Hypothalamus (tissue), 51 donors: ENCODE data around the gene PRAMEF9.
"Not testable (repeated sequence)": the region's sequence is repeated elsewhere in the genome, so short reads cannot be mapped to it uniquely, and the experiment has no call there.

Source experiments
- DNase-seq, 51 donors: peaks; one replicate each; lab custom pipeline; 2025; lab: John Stamatoyannopoulos, UW

The PRAMEF9 gene

GRCh38 chr1:13171548-13171947 is at the start of gene PRAMEF9:
Gene PRAMEF9, plus strand, starts transcription at chr1:13171848. Its CDS starts 3,433 bp downstream, at chr1:13175281.
- not testable (repeated sequence) for DNase-seq

- DNase-seq, result not testable (repeated sequence)
Observed at GRCh38 chr1:13155909-13156308, 15.7 kb upstream of the PRAMEF9 start, which contains the start of gene PRAMEF26. Gene PRAMEF26, minus strand, starts transcription at chr1:13156009. Its CDS starts 2,914 bp downstream, at chr1:13153095.

GRCh38 chr1:13165531-13165930 is 6.1 kb upstream of the PRAMEF9 start, which contains the start of gene HNRNPCL4:
Gene HNRNPCL4, minus strand, starts transcription at chr1:13165631. Its CDS starts 164 bp downstream, at chr1:13165467.
- not testable (repeated sequence) for DNase-seq

- not testable (repeated sequence) for DNase-seq
Observed at GRCh38 chr1:13201309-13201708, 29.7 kb downstream of the PRAMEF9 start, which contains the start of gene PRAMEF13. Gene PRAMEF13, minus strand, starts transcription at chr1:13201409. Its CDS starts 1,820 bp downstream, at chr1:13199589.

DNA sequence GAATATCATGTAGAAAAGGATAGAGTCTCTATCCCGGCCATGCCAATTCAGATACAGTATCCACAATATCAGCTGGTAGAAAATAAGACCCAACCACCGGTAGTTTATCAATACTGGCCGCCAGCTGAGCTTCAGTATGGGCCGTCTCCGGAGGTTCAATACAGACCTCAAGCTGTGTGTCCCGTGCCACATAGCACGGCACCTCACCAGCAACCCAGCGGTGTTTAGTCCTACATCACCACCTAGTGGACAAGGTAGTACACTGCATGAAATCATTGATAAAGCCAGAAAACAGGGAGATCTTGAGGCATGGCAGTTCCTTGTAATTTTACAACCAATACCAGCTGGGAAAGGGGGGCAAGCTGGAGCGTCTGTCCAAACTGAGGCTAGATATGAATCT is 37.1 kb downstream of the PRAMEF9 start:
- not testable (repeated sequence) for DNase-seq

- not testable (repeated sequence) for DNase-seq
Observed at GRCh38 chr1:13216619-13217018, 45.0 kb downstream of the PRAMEF9 start.

- DNase-seq, result not testable (repeated sequence)
Observed at GRCh38 chr1:13219203-13219602, 47.6 kb downstream of the PRAMEF9 start.

GRCh38 chr1:13222788-13223187 is 51.1 kb downstream of the PRAMEF9 start:
- not testable (repeated sequence) for DNase-seq

DNA sequence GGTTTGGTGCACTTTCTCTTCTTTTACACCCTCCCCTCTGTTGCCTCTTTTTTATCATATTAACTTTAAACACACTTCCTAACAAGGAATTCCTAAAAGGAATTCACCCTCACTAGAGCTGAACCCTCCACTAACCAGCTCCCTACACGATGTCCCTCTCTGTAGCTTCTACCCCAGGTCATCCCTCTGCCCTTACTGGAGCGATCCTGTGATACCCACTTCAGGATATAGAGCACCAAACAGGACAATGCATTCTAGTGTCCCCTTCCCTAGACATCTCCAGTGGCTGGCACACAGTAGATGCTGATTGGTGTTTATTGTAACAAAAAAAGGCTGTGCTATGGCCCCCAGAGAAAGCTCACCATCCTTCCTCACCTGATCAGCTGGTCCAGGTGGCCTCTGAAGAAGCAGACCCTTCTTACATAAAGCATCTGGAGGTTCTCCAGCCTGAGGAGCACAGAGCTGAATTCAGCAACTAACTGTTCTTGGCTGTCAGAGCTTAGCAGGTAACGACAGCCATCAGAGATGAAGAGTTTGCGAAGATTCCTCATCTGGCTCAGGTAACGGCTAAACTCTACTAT is 52.9 kb downstream of the PRAMEF9 start:
- no peak for DNase-seq

- DNase-seq, result not testable (repeated sequence)
Observed at GRCh38 chr1:13225675-13226204, 54.1 kb downstream of the PRAMEF9 start, which contains the start of gene PRAMEF18. Gene PRAMEF18, minus strand, starts transcription at chr1:13226154. Its CDS starts 48 bp downstream, at chr1:13226106.

DNA sequence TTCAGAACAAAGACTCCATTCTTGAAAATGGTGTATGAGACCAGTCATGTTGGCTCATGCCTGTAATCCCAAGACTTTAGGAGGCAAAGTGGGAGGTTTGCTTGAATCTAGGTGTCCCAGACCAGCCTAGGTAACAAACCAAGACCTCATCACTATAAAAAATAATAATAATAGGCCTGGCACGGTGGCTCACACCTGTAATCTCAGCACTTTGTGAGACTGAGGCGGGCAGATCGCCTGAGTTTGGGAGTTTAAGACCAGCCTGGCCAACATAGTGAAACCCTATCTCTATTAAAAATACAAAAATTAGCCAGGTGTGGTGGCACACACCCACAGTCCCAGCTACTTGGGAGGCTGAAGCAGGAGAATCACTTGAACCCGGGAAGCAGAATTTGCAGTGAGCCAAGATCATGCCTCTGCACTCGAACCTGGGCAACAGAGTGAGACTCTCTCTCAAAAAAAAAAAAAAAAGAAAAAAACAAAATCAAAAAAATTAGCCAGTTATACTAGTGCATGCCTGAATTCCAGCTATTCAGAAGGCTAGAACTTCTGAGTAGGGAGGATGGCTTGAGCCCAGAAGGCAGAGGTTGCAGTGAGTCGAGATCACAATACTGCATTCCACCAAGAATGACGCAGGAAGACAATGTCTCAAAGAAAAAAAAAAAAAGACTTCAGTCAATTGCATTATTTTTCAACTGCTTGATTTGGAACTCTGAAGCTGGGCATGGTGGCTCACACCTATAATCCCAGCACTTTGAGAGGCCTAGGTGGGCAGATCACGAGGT is 55.8 kb downstream of the PRAMEF9 start:
- DNase-seq, result not testable (repeated sequence)

DNA sequence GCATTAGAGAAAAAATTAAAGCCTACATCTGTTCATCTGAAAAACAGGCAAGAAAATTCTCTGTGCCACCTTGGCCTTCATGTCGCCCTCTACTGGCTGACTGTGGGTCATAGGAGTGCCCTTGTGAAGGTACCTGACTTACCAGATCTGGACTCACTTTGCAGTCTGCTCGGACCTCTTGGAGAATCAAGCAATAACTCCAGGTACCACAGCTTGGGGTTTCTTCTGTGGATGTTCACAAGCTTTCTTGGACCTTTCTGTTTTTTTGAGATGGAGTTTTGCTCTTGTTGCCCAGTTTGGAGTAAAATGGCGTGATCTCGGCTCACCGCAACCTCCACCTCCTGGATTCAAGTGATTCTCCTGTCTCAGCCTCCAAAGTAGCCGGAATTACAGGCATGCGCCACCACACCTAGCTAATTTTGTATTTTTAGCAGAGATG is 56.7 kb downstream of the PRAMEF9 start:
- peak in 2 of 51 donors; percentile 3 to 17 for DNase-seq
